ENCODE results near the gene MBOAT7.

DNA sequence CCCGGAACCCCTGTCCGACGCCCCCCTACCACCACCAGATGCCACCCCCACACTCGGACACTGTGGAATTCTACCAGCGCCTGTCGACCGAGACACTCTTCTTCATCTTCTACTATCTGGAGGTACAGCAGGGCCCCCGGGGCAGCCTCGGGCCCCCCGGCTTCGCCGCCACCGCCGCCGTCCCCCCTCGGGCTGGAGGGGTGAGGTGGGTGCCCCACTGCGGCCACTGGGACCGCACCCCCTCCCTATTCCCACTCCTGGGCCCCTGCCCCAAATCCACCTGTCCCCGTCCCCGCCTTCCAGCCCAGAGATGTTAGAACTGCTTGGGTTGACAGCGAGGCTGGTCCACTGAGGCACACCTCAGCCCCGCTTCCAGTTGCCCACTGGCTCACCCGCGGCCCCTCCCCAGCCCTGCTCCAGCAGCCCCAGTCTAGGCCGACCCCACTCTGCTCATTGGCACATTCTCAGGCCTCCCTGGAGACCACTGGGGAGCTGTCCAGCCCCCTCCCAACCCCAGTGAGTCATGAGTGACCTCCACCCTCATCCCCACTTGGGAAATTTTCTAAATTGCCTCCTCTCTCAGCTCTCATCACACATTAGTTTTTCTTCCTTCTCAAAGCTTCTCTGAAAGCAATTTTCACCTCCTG is 36.4 kb downstream of the MBOAT7 start:
- no peak for TF ChIP-seq CTCF (conservative IDR thresholded peaks at IDR 0.05; ENCODE audit: low read length)
- no peak for TF ChIP-seq EZH2phosphoT487 (IDR thresholded peaks at IDR 0.05; ENCODE audit: borderline replicate concordance, low read depth, low read length)
